ENCODE results near the gene RNF34.

Gene RNF34

DNA sequence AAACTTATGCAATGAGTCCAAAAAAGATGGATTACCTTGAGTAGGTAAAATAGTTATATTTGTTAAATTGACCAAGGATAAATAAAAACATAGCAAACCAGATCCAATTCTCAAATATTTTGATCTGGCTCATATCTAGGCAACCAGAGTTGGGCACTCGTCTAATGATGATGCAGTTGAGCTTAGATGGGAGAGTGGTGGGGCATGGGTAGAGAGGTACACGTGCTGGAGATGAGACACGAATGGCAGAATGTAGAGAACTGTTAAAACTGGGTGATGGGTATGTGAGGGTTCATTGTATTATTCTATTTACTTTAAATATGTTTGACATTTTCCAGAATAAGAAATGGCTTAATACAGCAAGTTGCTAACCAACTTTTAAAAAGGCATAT lies 7.6 kb upstream of the RNF34 start:
- H3K9ac ChIP-seq (ENCODE audit: low read depth, low read length), result no peak overlapping the region
- H3K27me3 ChIP-seq (ENCODE audit: control insufficient read depth, insufficient read depth, low read length), result no peaks in the 10 kb centered on the region
- no peaks in the 10 kb centered on the region for H3K4me1 ChIP-seq (ENCODE audit: control insufficient read depth, insufficient read depth, low read length)
- no peak overlapping the region for H3K4me3 ChIP-seq (ENCODE audit: low read depth, low read length)
- no peaks in the 10 kb centered on the region for H3K36me3 ChIP-seq (ENCODE audit: control insufficient read depth, insufficient read depth, low read length)
- H3K9me3 ChIP-seq (ENCODE audit: control insufficient read depth, insufficient read depth, low read length), result no peaks in the 10 kb centered on the region

GRCh38 chr12:121397521-121397920 lies 2.4 kb upstream of the RNF34 start:
- H3K27me3 ChIP-seq (ENCODE audit: control insufficient read depth, insufficient read depth, low read length), result no peaks in the 10 kb centered on the region
- H3K9me3 ChIP-seq (ENCODE audit: control insufficient read depth, insufficient read depth, low read length), result no peaks in the 10 kb centered on the region
- H3K9ac ChIP-seq (ENCODE audit: low read depth, low read length), result no peak overlapping the region
- no peak overlapping the region for H3K4me3 ChIP-seq (ENCODE audit: low read depth, low read length)
- no peaks in the 10 kb centered on the region for H3K4me1 ChIP-seq (ENCODE audit: control insufficient read depth, insufficient read depth, low read length)
- H3K36me3 ChIP-seq (ENCODE audit: control insufficient read depth, insufficient read depth, low read length), result no peaks in the 10 kb centered on the region

DNA sequence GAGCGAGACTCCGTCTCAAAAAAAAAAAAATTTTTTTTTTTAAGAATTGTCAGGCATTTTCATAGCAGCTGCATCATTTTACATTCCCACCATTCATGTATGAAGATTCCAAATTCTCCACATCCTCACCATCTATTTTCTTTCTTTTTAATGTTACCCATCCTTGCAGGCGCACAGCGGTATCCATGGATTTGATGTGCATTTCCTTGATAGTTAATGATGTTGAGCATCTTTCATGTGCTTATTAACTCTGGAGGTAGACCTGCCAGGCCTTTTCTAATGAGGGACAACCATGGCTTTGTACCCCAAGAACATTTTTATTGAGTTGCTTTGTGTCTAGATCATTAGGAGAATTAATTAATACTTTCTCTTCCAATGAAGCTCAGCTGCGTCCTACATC lies 1.6 kb upstream of the RNF34 start:
- no peaks in the 10 kb centered on the region for H3K9me3 ChIP-seq (ENCODE audit: control insufficient read depth, insufficient read depth, low read length)
- no peak overlapping the region for H3K9ac ChIP-seq (ENCODE audit: low read depth, low read length)
- no peaks in the 10 kb centered on the region for H3K27me3 ChIP-seq (ENCODE audit: control insufficient read depth, insufficient read depth, low read length)
- no peaks in the 10 kb centered on the region for H3K4me1 ChIP-seq (ENCODE audit: control insufficient read depth, insufficient read depth, low read length)
- no peaks in the 10 kb centered on the region for H3K36me3 ChIP-seq (ENCODE audit: control insufficient read depth, insufficient read depth, low read length)
- H3K4me3 ChIP-seq (ENCODE audit: low read depth, low read length), result no peak overlapping the region

DNA sequence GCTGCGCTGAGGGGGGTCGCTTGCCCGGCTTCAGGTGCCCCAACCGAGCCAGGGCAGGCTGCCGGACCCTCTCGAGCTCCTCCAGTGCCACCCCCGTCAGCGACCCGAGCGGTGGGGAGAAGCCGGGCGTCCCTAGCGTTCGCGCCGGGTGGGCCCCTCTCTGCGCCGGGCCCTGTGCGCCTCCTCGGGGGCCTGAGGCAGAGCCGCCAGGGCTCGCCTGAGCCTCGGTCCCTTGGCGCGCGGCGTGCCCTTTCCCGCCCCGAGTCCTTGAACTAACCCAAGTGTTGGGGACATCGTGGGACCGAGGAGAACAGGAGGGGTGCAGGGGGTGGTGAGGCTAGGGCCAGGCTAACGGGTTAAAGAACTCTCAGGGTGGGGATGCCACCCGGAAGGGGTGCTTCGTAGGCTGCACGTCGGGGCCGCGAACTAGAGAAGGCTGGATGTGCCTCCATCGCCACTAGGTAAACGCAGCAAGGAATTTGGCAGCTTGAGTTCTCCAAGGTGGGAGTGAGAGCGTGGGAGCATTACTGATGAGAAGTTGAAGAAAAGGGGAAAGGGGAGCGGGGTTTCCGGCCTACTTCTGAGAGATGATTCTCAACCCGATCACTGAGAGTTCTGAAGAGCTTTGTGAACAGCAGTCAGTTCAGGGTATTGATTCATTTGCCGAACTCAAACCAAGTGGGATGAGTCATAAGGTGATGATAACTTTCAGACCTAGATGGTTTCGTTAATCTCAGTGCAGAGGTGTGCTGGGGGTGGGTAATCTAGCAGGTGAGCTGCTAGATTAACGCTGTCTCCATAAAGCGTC lies 618 bp downstream of the RNF34 start:
- Histone ChIP-seq H3K27me3 (ENCODE audit: control insufficient read depth, insufficient read depth, low read length) (no peaks in the 10 kb centered on the region), H3K36me3 (ENCODE audit: control insufficient read depth, insufficient read depth, low read length) (no peaks in the 10 kb centered on the region), H3K4me1 (ENCODE audit: control insufficient read depth, insufficient read depth, low read length) (no peaks in the 10 kb centered on the region), H3K4me3 (ENCODE audit: low read depth, low read length) (peak overlapping the region; percentile 93), H3K9ac (ENCODE audit: low read depth, low read length) (peak overlapping the region; percentile 91), H3K9me3 (ENCODE audit: control insufficient read depth, insufficient read depth, low read length) (no peaks in the 10 kb centered on the region)

- Histone ChIP-seq H3K9ac (ENCODE audit: low read depth, low read length) (no peak overlapping the region), H3K9me3 (ENCODE audit: control insufficient read depth, insufficient read depth, low read length) (no peaks in the 10 kb centered on the region), H3K36me3 (ENCODE audit: control insufficient read depth, insufficient read depth, low read length) (peaks cover 3% of the 10 kb centered on the region), H3K27me3 (ENCODE audit: control insufficient read depth, insufficient read depth, low read length) (no peaks in the 10 kb centered on the region), H3K4me3 (ENCODE audit: low read depth, low read length) (no peak overlapping the region), H3K4me1 (ENCODE audit: control insufficient read depth, insufficient read depth, low read length) (no peaks in the 10 kb centered on the region)
Observed at GRCh38 chr12:121403721-121404120, 3.8 kb downstream of the RNF34 start.

DNA sequence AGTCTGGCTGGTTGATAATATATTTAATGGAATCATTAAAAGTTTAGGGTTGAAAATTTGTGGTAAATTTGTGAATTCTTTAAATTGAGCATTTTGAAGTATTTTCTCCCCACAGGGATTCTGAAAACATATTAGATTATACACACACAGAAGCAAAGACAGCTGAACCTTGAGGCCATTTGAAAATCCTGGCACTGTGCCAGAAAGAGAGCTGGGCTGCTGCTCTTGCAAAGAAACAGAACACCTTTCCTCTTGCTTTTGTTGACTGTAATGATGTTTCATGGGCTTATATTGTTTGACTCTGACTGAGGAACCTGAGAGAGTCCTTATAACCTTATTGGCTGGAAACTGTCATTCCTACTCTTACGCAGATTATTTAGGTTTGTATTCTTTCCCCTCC lies 4.8 kb downstream of the RNF34 start:
- no peaks in the 10 kb centered on the region for H3K9me3 ChIP-seq (ENCODE audit: control insufficient read depth, insufficient read depth, low read length)
- no peak overlapping the region for H3K4me3 ChIP-seq (ENCODE audit: low read depth, low read length)
- no peak overlapping the region for H3K9ac ChIP-seq (ENCODE audit: low read depth, low read length)
- no peaks in the 10 kb centered on the region for H3K27me3 ChIP-seq (ENCODE audit: control insufficient read depth, insufficient read depth, low read length)
- H3K4me1 ChIP-seq (ENCODE audit: control insufficient read depth, insufficient read depth, low read length), result no peaks in the 10 kb centered on the region
- H3K36me3 ChIP-seq (ENCODE audit: control insufficient read depth, insufficient read depth, low read length), result peaks cover 3% of the 10 kb centered on the region

DNA sequence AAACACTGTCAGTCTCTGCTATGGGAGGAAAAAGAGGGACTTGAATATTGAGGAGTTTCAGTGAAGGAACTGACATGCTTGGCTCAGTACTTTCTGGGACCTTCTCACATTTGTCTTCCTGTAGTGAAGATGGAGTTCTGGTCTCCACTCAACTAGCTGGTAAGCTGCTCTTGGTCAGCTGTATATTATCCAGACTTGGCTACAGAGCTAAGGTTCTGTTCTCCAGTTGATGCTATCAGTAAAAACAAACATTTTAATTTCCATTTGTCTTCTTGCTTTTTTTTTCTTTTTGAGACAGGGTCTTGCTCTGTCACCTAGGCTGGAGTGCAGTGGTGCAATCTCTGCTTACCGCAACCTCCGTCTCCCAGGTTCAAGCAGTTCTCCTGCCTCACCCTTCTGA lies 5.3 kb downstream of the RNF34 start:
- H3K4me3 ChIP-seq (ENCODE audit: low read depth, low read length), result no peak overlapping the region
- H3K9ac ChIP-seq (ENCODE audit: low read depth, low read length), result no peak overlapping the region
- H3K27me3 ChIP-seq (ENCODE audit: control insufficient read depth, insufficient read depth, low read length), result no peaks in the 10 kb centered on the region
- H3K36me3 ChIP-seq (ENCODE audit: control insufficient read depth, insufficient read depth, low read length), result peaks cover 3% of the 10 kb centered on the region
- H3K9me3 ChIP-seq (ENCODE audit: control insufficient read depth, insufficient read depth, low read length), result no peaks in the 10 kb centered on the region
- no peaks in the 10 kb centered on the region for H3K4me1 ChIP-seq (ENCODE audit: control insufficient read depth, insufficient read depth, low read length)

DNA sequence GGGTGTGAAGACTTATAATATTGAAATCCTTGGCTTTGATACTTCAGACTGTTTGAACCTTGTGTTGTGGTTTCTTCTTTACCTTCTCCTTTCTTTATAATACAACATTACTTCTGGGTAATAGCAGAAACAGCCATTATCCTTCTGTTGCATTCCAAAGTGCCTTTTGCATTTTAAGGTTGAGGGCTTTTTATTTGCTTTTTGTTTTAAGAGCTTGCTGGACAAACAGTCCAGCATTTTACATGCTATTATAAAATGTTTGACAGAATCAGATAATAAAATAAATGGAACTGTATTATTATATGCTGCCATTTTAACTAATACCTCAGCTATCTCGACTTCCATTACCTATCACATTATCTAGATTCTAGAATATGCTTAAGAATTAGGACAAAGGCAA lies 14.0 kb downstream of the RNF34 start:
- H3K9ac ChIP-seq (ENCODE audit: low read depth, low read length), result no peak overlapping the region
- no peaks in the 10 kb centered on the region for H3K4me1 ChIP-seq (ENCODE audit: control insufficient read depth, insufficient read depth, low read length)
- H3K27me3 ChIP-seq (ENCODE audit: control insufficient read depth, insufficient read depth, low read length), result no peaks in the 10 kb centered on the region
- H3K36me3 ChIP-seq (ENCODE audit: control insufficient read depth, insufficient read depth, low read length), result peaks cover 8% of the 10 kb centered on the region
- H3K9me3 ChIP-seq (ENCODE audit: control insufficient read depth, insufficient read depth, low read length), result no peaks in the 10 kb centered on the region
- no peak overlapping the region for H3K4me3 ChIP-seq (ENCODE audit: low read depth, low read length)

- H3K4me1 ChIP-seq (ENCODE audit: control insufficient read depth, insufficient read depth, low read length), result no peaks in the 10 kb centered on the region
- peaks cover 30% of the 10 kb centered on the region for H3K36me3 ChIP-seq (ENCODE audit: control insufficient read depth, insufficient read depth, low read length)
- no peak overlapping the region for H3K9ac ChIP-seq (ENCODE audit: low read depth, low read length)
- H3K9me3 ChIP-seq (ENCODE audit: control insufficient read depth, insufficient read depth, low read length), result no peaks in the 10 kb centered on the region
- no peaks in the 10 kb centered on the region for H3K27me3 ChIP-seq (ENCODE audit: control insufficient read depth, insufficient read depth, low read length)
- H3K4me3 ChIP-seq (ENCODE audit: low read depth, low read length), result no peak overlapping the region
Observed at GRCh38 chr12:121417847-121418246, 17.9 kb downstream of the RNF34 start.

DNA sequence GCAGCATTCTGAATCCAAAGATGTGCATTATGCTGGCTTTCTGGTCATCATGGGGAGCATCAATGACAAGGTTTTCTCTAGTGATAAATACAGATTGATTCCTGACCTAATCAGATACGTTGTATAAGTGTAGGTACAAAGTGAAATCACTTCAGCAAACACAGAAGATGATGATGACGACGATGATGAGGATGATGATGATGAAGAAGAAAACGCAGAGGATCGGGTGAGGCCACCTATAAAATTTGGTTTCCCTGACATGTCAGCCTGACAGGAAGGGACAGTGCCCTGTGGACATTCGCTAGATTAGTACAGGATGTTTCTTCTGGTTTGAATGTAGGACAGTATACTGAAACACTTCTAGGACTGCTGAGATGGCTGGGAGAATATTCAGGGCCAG lies 20.2 kb downstream of the RNF34 start:
- Histone ChIP-seq H3K9ac (ENCODE audit: low read depth, low read length) (no peak overlapping the region), H3K36me3 (ENCODE audit: control insufficient read depth, insufficient read depth, low read length) (peaks cover 42% of the 10 kb centered on the region), H3K4me1 (ENCODE audit: control insufficient read depth, insufficient read depth, low read length) (no peaks in the 10 kb centered on the region), H3K4me3 (ENCODE audit: low read depth, low read length) (no peak overlapping the region), H3K9me3 (ENCODE audit: control insufficient read depth, insufficient read depth, low read length) (no peaks in the 10 kb centered on the region), H3K27me3 (ENCODE audit: control insufficient read depth, insufficient read depth, low read length) (no peaks in the 10 kb centered on the region)

DNA sequence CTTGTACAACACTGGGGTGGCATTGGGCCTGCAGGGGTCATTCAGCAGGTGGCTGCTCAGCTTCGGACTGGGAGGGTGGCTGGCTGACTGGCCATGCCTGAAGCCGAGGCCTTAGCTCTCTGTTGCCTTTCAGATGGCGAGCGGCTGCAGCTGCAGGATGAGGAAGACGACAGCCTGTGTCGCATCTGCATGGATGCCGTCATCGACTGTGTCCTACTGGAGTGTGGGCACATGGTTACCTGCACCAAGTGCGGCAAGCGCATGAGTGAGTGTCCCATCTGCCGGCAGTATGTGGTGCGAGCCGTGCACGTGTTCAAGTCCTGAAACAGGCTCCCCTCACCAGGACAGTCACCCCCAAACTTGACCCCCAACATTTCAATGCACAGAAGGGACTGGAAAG lies 23.3 kb downstream of the RNF34 start:
- peaks cover 42% of the 10 kb centered on the region for H3K36me3 ChIP-seq (ENCODE audit: control insufficient read depth, insufficient read depth, low read length)
- H3K27me3 ChIP-seq (ENCODE audit: control insufficient read depth, insufficient read depth, low read length), result no peaks in the 10 kb centered on the region
- H3K9me3 ChIP-seq (ENCODE audit: control insufficient read depth, insufficient read depth, low read length), result no peaks in the 10 kb centered on the region
- no peak overlapping the region for H3K9ac ChIP-seq (ENCODE audit: low read depth, low read length)
- H3K4me3 ChIP-seq (ENCODE audit: low read depth, low read length), result no peak overlapping the region
- H3K4me1 ChIP-seq (ENCODE audit: control insufficient read depth, insufficient read depth, low read length), result no peaks in the 10 kb centered on the region

- H3K27me3 ChIP-seq (ENCODE audit: control insufficient read depth, insufficient read depth, low read length), result no peaks in the 10 kb centered on the region
- peaks cover 45% of the 10 kb centered on the region for H3K36me3 ChIP-seq (ENCODE audit: control insufficient read depth, insufficient read depth, low read length)
- no peak overlapping the region for H3K9ac ChIP-seq (ENCODE audit: low read depth, low read length)
- no peaks in the 10 kb centered on the region for H3K4me1 ChIP-seq (ENCODE audit: control insufficient read depth, insufficient read depth, low read length)
- no peak overlapping the region for H3K4me3 ChIP-seq (ENCODE audit: low read depth, low read length)
- H3K9me3 ChIP-seq (ENCODE audit: control insufficient read depth, insufficient read depth, low read length), result no peaks in the 10 kb centered on the region
Observed at GRCh38 chr12:121423682-121424623, 24.0 kb downstream of the RNF34 start.
